ENCODE measurements around the gene AQP12A. TPM values are rescaled to one million over a fixed set of nuclear protein-coding genes. Genes with fewer than 3 reads are reported as not detected.

Gene AQP12A
- total RNA-seq, 1 donor from 2014 or later, result not detected

GRCh38 chr2:240685771-240686371 is 5.8 kb upstream of the AQP12A start:
- Histone ChIP-seq H3K36me3 (no peaks in the 10 kb centered on the region), H3K27me3 (no peaks in the 10 kb centered on the region), H3K4me3 (no peak overlapping the region), H3K4me1 (no peaks in the 10 kb centered on the region), H3K27ac (no peak overlapping the region), H3K9me3 (no peaks in the 10 kb centered on the region)
- intact Hi-C loops (cut with DNase I), result no loop called here
- TF ChIP-seq CTCF (IDR thresholded peaks at IDR 0.05), result no peak
- peak; percentile 64 for DNase-seq
- no peak for ATAC-seq

GRCh38 chr2:240686460-240686859 is 5.2 kb upstream of the AQP12A start:
- no peaks in the 10 kb centered on the region for H3K36me3 ChIP-seq
- no peak overlapping the region for H3K27ac ChIP-seq
- H3K9me3 ChIP-seq, result no peaks in the 10 kb centered on the region
- DNase-seq (no peak), ATAC-seq (no peak)
- no peaks in the 10 kb centered on the region for H3K4me1 ChIP-seq
- no peaks in the 10 kb centered on the region for H3K27me3 ChIP-seq
- TF ChIP-seq CTCF (IDR thresholded peaks at IDR 0.05), result no peak
- H3K4me3 ChIP-seq, result no peak overlapping the region
- intact Hi-C loops (cut with DNase I), result no loop called here

- ATAC-seq (no peak), DNase-seq (no peak)
- TF ChIP-seq CTCF (IDR thresholded peaks at IDR 0.05), result no peak
- no peaks in the 10 kb centered on the region for H3K36me3 ChIP-seq
- H3K4me3 ChIP-seq, result no peak overlapping the region
- no peak overlapping the region for H3K27ac ChIP-seq
- no peaks in the 10 kb centered on the region for H3K9me3 ChIP-seq
- intact Hi-C loops (cut with DNase I), result no loop called here
- no peaks in the 10 kb centered on the region for H3K4me1 ChIP-seq
- no peaks in the 10 kb centered on the region for H3K27me3 ChIP-seq
These were observed 4.5 kb upstream of the AQP12A start for GRCh38 chr2:240687045-240687740.

- ATAC-seq (no peak), DNase-seq (peak; percentile 60)
- H3K4me1 ChIP-seq, result no peaks in the 10 kb centered on the region
- no peak overlapping the region for H3K27ac ChIP-seq
- intact Hi-C loops (cut with DNase I), result no loop called here
- no peaks in the 10 kb centered on the region for H3K9me3 ChIP-seq
- no peak for TF ChIP-seq CTCF (IDR thresholded peaks at IDR 0.05)
- no peaks in the 10 kb centered on the region for H3K36me3 ChIP-seq
- no peak overlapping the region for H3K4me3 ChIP-seq
- H3K27me3 ChIP-seq, result no peaks in the 10 kb centered on the region
These were observed 3.7 kb upstream of the AQP12A start for GRCh38 chr2:240687741-240688552.

GRCh38 chr2:240688553-240688919 is 3.1 kb upstream of the AQP12A start:
- H3K4me3 ChIP-seq, result no peak overlapping the region
- ATAC-seq (no peak), DNase-seq (peak; percentile 53)
- intact Hi-C loops (cut with DNase I), result no loop called here
- no peaks in the 10 kb centered on the region for H3K36me3 ChIP-seq
- H3K27me3 ChIP-seq, result no peaks in the 10 kb centered on the region
- no peak for TF ChIP-seq CTCF (IDR thresholded peaks at IDR 0.05)
- no peak overlapping the region for H3K27ac ChIP-seq
- H3K4me1 ChIP-seq, result no peaks in the 10 kb centered on the region
- no peaks in the 10 kb centered on the region for H3K9me3 ChIP-seq

Measured in upper lobe of right lung (tissue), 1 donor.